SK-N-MC (cell line): ENCODE results near the gene C1QTNF8.

Experiments
- DNase-seq: peaks from one replicate; pipeline ENCODE4 v3.0.0-alpha.2; 2011; ENCODE audit warnings: low read depth, low spot score
- H3K27ac ChIP-seq: fragments of 200-600 bp; sonication (generic); 2 replicates; pipeline ENCODE4 v1.5.1; 2016; ENCODE audit warnings: mixed run types
- H3K36me3 ChIP-seq: fragments of 200-600 bp; sonication (generic); 2 replicates; pipeline ENCODE4 v1.6.1; 2017; ENCODE audit warnings: antibody characterized with exemption, low read length, mixed read lengths; ENCODE audit not compliant: insufficient read depth
- H3K4me3 ChIP-seq: fragments of 200-600 bp; sonication (generic); 2 replicates; pipeline ENCODE4 v1.5.1; 2016
- H3K9ac ChIP-seq: fragments of 200-600 bp; sonication (generic); 2 replicates; pipeline ENCODE4 v1.8.0; 2017; ENCODE audit warnings: mixed run types, mixed read lengths; ENCODE audit not compliant: insufficient read length
- H3K9me3 ChIP-seq: fragments of 200-600 bp; sonication (generic); 2 replicates; pipeline ENCODE4 v1.6.1; 2017; ENCODE audit warnings: low read depth, mild to moderate bottlenecking, antibody characterized with exemption, low read length, moderate library complexity, mixed read lengths
- EZH2 ChIP-seq: fragments of 200-600 bp; sonication (generic); IDR thresholded peaks from one replicate; pipeline ENCODE4 v1.6.1; 2017; ENCODE audit warnings: antibody characterized with exemption
- FOXP2 ChIP-seq: optimal IDR thresholded peaks from 2 replicates; pipeline ENCODE3; 2011; ENCODE audit warnings: mild to moderate bottlenecking, moderate library complexity; ENCODE audit not compliant: insufficient read depth; ENCODE audit errors: extremely low read length, control extremely low read depth
- POLR2AphosphoS5 ChIP-seq: IDR thresholded peaks from 2 replicates; pipeline ENCODE4 v1.6.1; 2012; ENCODE audit warnings: mild to moderate bottlenecking, low read depth, low read length, borderline replicate concordance

C1QTNF8 gene

GRCh38 chr16:1079786-1080525, 16.1 kb downstream of the C1QTNF8 start:
- no peaks in the 10 kb centered on the region for H3K36me3 ChIP-seq
- no peak overlapping the region for H3K27ac ChIP-seq
- no peaks in the 10 kb centered on the region for H3K9me3 ChIP-seq
- H3K9ac ChIP-seq, result no peak overlapping the region
- no peak overlapping the region for H3K4me3 ChIP-seq
- no peak for DNase-seq
- TF ChIP-seq POLR2AphosphoS5 (no peak), EZH2 (no peak), FOXP2 (no peak)

- TF ChIP-seq FOXP2 (no peak), POLR2AphosphoS5 (no peak), EZH2 (no peak)
- H3K27ac ChIP-seq, result no peak overlapping the region
- H3K9ac ChIP-seq, result no peak overlapping the region
- no peaks in the 10 kb centered on the region for H3K36me3 ChIP-seq
- DNase-seq, result no peak
- H3K4me3 ChIP-seq, result no peak overlapping the region
- H3K9me3 ChIP-seq, result no peaks in the 10 kb centered on the region
Measured at GRCh38 chr16:1079341-1079740, 16.7 kb downstream of the C1QTNF8 start.

GRCh38 chr16:1078579-1079021, 17.4 kb downstream of the C1QTNF8 start:
- DNase-seq, result no peak
- no peak overlapping the region for H3K9ac ChIP-seq

GRCh38 chr16:1077877-1078578, 18.0 kb downstream of the C1QTNF8 start:
- H3K9ac ChIP-seq, result no peak overlapping the region
- no peak for DNase-seq
- TF ChIP-seq EZH2, result no peak
- no peaks in the 10 kb centered on the region for H3K9me3 ChIP-seq
- H3K27ac ChIP-seq, result no peak overlapping the region
- no peak overlapping the region for H3K4me3 ChIP-seq
- no peaks in the 10 kb centered on the region for H3K36me3 ChIP-seq

More at GRCh38 chr16:1078579-1079021, 17.4 kb downstream of the C1QTNF8 start:
- Histone ChIP-seq H3K9me3 (no peaks in the 10 kb centered on the region), H3K36me3 (no peaks in the 10 kb centered on the region), H3K4me3 (no peak overlapping the region), H3K27ac (no peak overlapping the region)
- TF ChIP-seq POLR2AphosphoS5 (no peak), FOXP2 (no peak), EZH2 (no peak)

GRCh38 chr16:1076801-1077576, 19.1 kb downstream of the C1QTNF8 start:
- no peak for DNase-seq
- no peak overlapping the region for H3K27ac ChIP-seq
- no peak overlapping the region for H3K9ac ChIP-seq
- H3K9me3 ChIP-seq, result no peaks in the 10 kb centered on the region
- no peak overlapping the region for H3K4me3 ChIP-seq
- no peaks in the 10 kb centered on the region for H3K36me3 ChIP-seq
- no peak for TF ChIP-seq EZH2
- no peak for TF ChIP-seq POLR2AphosphoS5
- no peak for TF ChIP-seq FOXP2

- H3K27ac ChIP-seq, result no peak overlapping the region
- no peak for DNase-seq
- no peaks in the 10 kb centered on the region for H3K9me3 ChIP-seq
- TF ChIP-seq POLR2AphosphoS5, result no peak
- no peak for TF ChIP-seq EZH2
- no peak for TF ChIP-seq FOXP2
- no peaks in the 10 kb centered on the region for H3K36me3 ChIP-seq
- H3K9ac ChIP-seq, result no peak overlapping the region
- H3K4me3 ChIP-seq, result no peak overlapping the region
Measured at GRCh38 chr16:1075546-1075945, 20.5 kb downstream of the C1QTNF8 start.

- TF ChIP-seq FOXP2 (no peak), POLR2AphosphoS5 (no peak), EZH2 (no peak)
- no peak for DNase-seq
- Histone ChIP-seq H3K9me3 (no peaks in the 10 kb centered on the region), H3K4me3 (no peak overlapping the region), H3K9ac (no peak overlapping the region), H3K36me3 (no peaks in the 10 kb centered on the region), H3K27ac (no peak overlapping the region)
Measured at GRCh38 chr16:1074379-1074649, 21.7 kb downstream of the C1QTNF8 start.

- TF ChIP-seq POLR2AphosphoS5 (no peak), FOXP2 (no peak), EZH2 (no peak)
- Histone ChIP-seq H3K4me3 (no peak overlapping the region), H3K9me3 (no peaks in the 10 kb centered on the region), H3K27ac (no peak overlapping the region), H3K9ac (no peak overlapping the region), H3K36me3 (no peaks in the 10 kb centered on the region)
- DNase-seq, result no peak
Measured at GRCh38 chr16:1073566-1074378, 22.3 kb downstream of the C1QTNF8 start.
